IMR-90 (cell line): ENCODE results near the gene AOC2. TPM values are rescaled to one million over a fixed set of nuclear protein-coding genes. Genes with fewer than 3 reads are reported as not detected.

Experiments used
- ATAC-seq: fragments of 200-7000 bp; cut with Tn5 transposase; 2 replicates; pipeline ENCODE4 v1.9.1; 2020; ENCODE audit warnings: low read depth, mild to moderate bottlenecking, moderate library complexity
- BruUV-seq: library from RNA; stranded (reverse); fragments of 400-500 nt; replicated peaks from 2 replicates; lab custom pipeline; 2021; lab: Mats Ljungman, UMichigan
- CTCF ChIA-PET: fragments of 300-600 bp; formaldehyde crosslinking; extraction: SDS; loops from one replicate; lab custom pipeline; 2021; ENCODE audit warnings: antibody characterized with exemption; lab: Yijun Ruan, JAX
- POLR2A ChIA-PET: fragments of 300-600 bp; sonication (Branson Sonifier 250); formaldehyde crosslinking; loops from one replicate; lab custom pipeline; 2022; ENCODE audit warnings: antibody characterized with exemption; ENCODE audit not compliant: unreplicated experiment; lab: Charles Lee
- DNase-seq: peaks from one replicate; pipeline ENCODE4 v3.0.0; 2013
- H2AFZ ChIP-seq: replicated peaks from 2 replicates; pipeline ENCODE3; 2013; ENCODE audit warnings: low read length, mild to moderate bottlenecking; ENCODE audit not compliant: poor library complexity
- H2AK5ac ChIP-seq: 2 replicates; pipeline ENCODE4 v1.6.1; 2013; ENCODE audit warnings: low read depth, low read length, inconsistent platforms
- H2AK9ac ChIP-seq: replicated peaks from 2 replicates; pipeline ENCODE3; 2013; ENCODE audit warnings: mild to moderate bottlenecking, low read depth, low read length, moderate library complexity; ENCODE audit not compliant: poor library complexity
- H2BK120ac ChIP-seq: 2 replicates; pipeline ENCODE4 v1.6.1; 2013; ENCODE audit warnings: low read depth, low read length, inconsistent platforms
- H2BK15ac ChIP-seq: 3 replicates; pipeline ENCODE4 v1.6.1; 2013; ENCODE audit warnings: low read depth, low read length, inconsistent platforms
- H2BK20ac ChIP-seq: 2 replicates; pipeline ENCODE4 v1.6.1; 2013; ENCODE audit warnings: low read depth, mild to moderate bottlenecking, inconsistent platforms, low read length, moderate library complexity
- H2BK5ac ChIP-seq: 2 replicates; pipeline ENCODE4 v1.6.1; 2013; ENCODE audit warnings: mild to moderate bottlenecking, low read depth, low read length, inconsistent platforms; ENCODE audit not compliant: poor library complexity, severe bottlenecking
- H3K14ac ChIP-seq: replicated peaks from 2 replicates; pipeline ENCODE4 v1.6.1; 2013; ENCODE audit warnings: low read depth, low read length, inconsistent platforms
- H3K18ac ChIP-seq: 2 replicates; pipeline ENCODE4 v1.6.1; 2013; ENCODE audit warnings: low read depth, low read length, control low read depth
- H3K23ac ChIP-seq: 2 replicates; pipeline ENCODE4 v1.6.1; 2013; ENCODE audit warnings: low read depth, low read length, inconsistent platforms
- H3K27ac ChIP-seq: 2 replicates; pipeline ENCODE4 v1.5.1; 2013; ENCODE audit warnings: mild to moderate bottlenecking, control low read depth, low read length; ENCODE audit not compliant: insufficient read depth
- H3K27me3 ChIP-seq: 2 replicates; pipeline ENCODE4 v1.6.1; 2013; ENCODE audit warnings: low read length; ENCODE audit not compliant: control insufficient read depth, insufficient read depth
- H3K36me3 ChIP-seq: 2 replicates; pipeline ENCODE4 v1.6.1; 2013; ENCODE audit warnings: low read length, mixed read lengths; ENCODE audit not compliant: control insufficient read depth, insufficient read depth
- H3K4ac ChIP-seq: 2 replicates; pipeline ENCODE4 v1.6.1; 2013; ENCODE audit warnings: low read depth, low read length, inconsistent platforms
- H3K4me1 ChIP-seq: 2 replicates; pipeline ENCODE4 v1.6.1; 2013; ENCODE audit warnings: low read length, mixed read lengths; ENCODE audit not compliant: control insufficient read depth, insufficient read depth
- H3K4me2 ChIP-seq: 2 replicates; pipeline ENCODE4 v1.6.1; 2013; ENCODE audit warnings: low read depth, mild to moderate bottlenecking, control low read depth, low read length, moderate library complexity
- H3K4me3 ChIP-seq: 2 replicates; pipeline ENCODE4 v1.5.1; 2013; ENCODE audit warnings: low read depth, mild to moderate bottlenecking, control low read depth, low read length, moderate library complexity; ENCODE audit not compliant: insufficient read depth
- H3K56ac ChIP-seq: 2 replicates; pipeline ENCODE4 v1.6.1; 2013; ENCODE audit warnings: low read length, inconsistent platforms; ENCODE audit not compliant: insufficient read depth; ENCODE audit errors: extremely low read depth
- H3K79me1 ChIP-seq, 2 experiments: 2 replicates each; pipeline ENCODE4 v1.6.1; 2013; ENCODE audit warnings: low read length in 2 of 2, inconsistent platforms in 1 of 2, low read depth in 1 of 2
- H3K9ac ChIP-seq: 2 replicates; pipeline ENCODE4 v1.6.1; 2013; ENCODE audit warnings: low read depth, low read length, control low read depth
- H3K9me1 ChIP-seq: 2 replicates; pipeline ENCODE4 v1.6.1; 2013; ENCODE audit warnings: low read length, inconsistent platforms; ENCODE audit not compliant: insufficient read depth
- H3K9me3 ChIP-seq: 2 replicates; pipeline ENCODE4 v1.6.1; 2013; ENCODE audit warnings: low read length; ENCODE audit not compliant: control insufficient read depth, insufficient read depth
- H4K20me1 ChIP-seq: 2 replicates; pipeline ENCODE4 v1.6.1; 2013; ENCODE audit warnings: low read length, inconsistent platforms; ENCODE audit not compliant: insufficient read depth
- H4K5ac ChIP-seq: 2 replicates; pipeline ENCODE4 v1.6.1; 2013; ENCODE audit warnings: mild to moderate bottlenecking, low read depth, low read length, control low read depth
- H4K8ac ChIP-seq, 2 experiments: 2 replicates each; pipeline ENCODE4 v1.6.1; 2013; ENCODE audit warnings: low read depth in 2 of 2, low read length in 2 of 2, control low read depth in 1 of 2, inconsistent platforms in 1 of 2
- H4K91ac ChIP-seq: 2 replicates; pipeline ENCODE4 v1.6.1; 2013; ENCODE audit warnings: low read depth, low read length, inconsistent platforms; ENCODE audit not compliant: insufficient read depth
- NFE2L2 ChIP-seq: fragments of 150-350 bp; IDR thresholded peaks from 2 replicates; pipeline ENCODE4 v1.6.1; 2016; ENCODE audit warnings: low read depth, mild to moderate bottlenecking, low read length
- WGBS, 2 experiments: methylation state at CpG; one replicate each; pipeline versions ENCODE4 v1.1.5 to v1.1.7; 2013; ENCODE audit warnings: missing lambda C conversion rate in 2 of 2; ENCODE audit not compliant: insufficient read length in 1 of 2; ENCODE audit errors: extremely low coverage in 2 of 2; 5-methylcytosine and 5-hydroxymethylcytosine counted together
- dilution Hi-C: fragments of 300-500 bp; cut with HindIII; formaldehyde crosslinking; loops from one replicate; pipeline ENCODE4 v1.14.3; 2018; ENCODE audit warnings: low sequenced_read_pairs; ENCODE audit not compliant: unreplicated experiment
- in situ Hi-C: fragments of 300-500 bp; cut with MboI; formaldehyde crosslinking; loops from 3 replicates; pipeline ENCODE4 v1.14.3; 2019; ENCODE audit warnings: low sequenced_read_pairs, inconsistent platforms, mixed read lengths
- intact Hi-C: fragments of 100-400 bp; cut with micrococcal nuclease; formaldehyde crosslinking; loops from 2 replicates; pipeline ENCODE4 v1.10.0; 2022
- polyA plus RNA-seq, 3 experiments: library from polyadenylated mRNA; depleted of rRNA; stranded (reverse); fragments of >200 nt; gene quantifications; 2 replicates each; pipeline ENCODE4 v1.2.3, GENCODE V29; 2012; ENCODE audit warnings: low replicate concordance in 1 of 3
- total RNA-seq: library from RNA; depleted of rRNA; stranded (reverse); fragments of >200 nt; gene quantifications from 2 replicates; pipeline ENCODE4 v1.2.3, GENCODE V29; 2012

AOC2 gene
- total and polyA plus RNA-seq, 2 of the 4 experiments (the other 2 are of a cell fraction): 0.36 to 0.41 TPM

DNA sequence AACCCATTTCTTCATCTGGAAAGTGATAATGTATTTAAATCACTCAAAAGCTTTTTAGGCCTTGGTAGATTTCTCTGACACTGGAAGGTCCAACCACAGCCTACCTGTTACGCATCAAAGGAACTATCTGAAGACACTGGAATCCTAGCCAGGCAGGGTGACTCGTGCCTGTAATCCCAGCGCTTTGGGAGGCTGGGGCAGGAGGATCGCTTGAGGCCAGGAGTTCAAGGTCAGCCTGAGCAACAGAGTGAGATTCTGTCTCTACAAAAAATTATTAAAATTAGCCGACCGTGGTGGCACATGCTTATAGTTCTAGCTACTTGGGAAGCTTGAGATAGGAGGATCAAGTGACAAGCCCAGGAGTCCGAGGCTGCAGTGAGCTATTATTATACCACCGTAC, 37.8 kb downstream of the AOC2 start:
- in situ Hi-C loops (loop anchor here (25.0 kb wide), 1 partner anchor 430 kb away; no protein-coding TSS in a partner anchor), intact Hi-C loops (no loop called here), dilution Hi-C loops (no loop called here)
- Histone ChIP-seq H4K5ac (no peak overlapping the region), H3K9me1 (no peaks in the 10 kb centered on the region; the same call in 1 of the 2 replicates), H2BK5ac (no peak overlapping the region), H2BK15ac (no peak overlapping the region), H3K23ac (no peak overlapping the region), H4K20me1 (no peaks in the 10 kb centered on the region), H3K4ac (no peak overlapping the region), H3K14ac (no peak overlapping the region), H2BK20ac (no peak overlapping the region), H3K27me3 (peaks cover 29% of the 10 kb centered on the region), H3K4me2 (no peak overlapping the region), H2AK9ac (no peak overlapping the region), H3K36me3 (no peaks in the 10 kb centered on the region), H2AFZ (no peak overlapping the region), H3K9ac (no peak overlapping the region), H3K9me3 (no peaks in the 10 kb centered on the region), H2BK120ac (no peak overlapping the region), H3K79me1 (no peaks in the 10 kb centered on the region), H3K56ac (no peak overlapping the region), H4K91ac (no peak overlapping the region), H3K18ac (no peak overlapping the region), H3K27ac (no peak overlapping the region), H2AK5ac (no peak overlapping the region), H3K4me1 (peaks cover 2% of the 10 kb centered on the region; the same call in 1 of the 2 replicates), H3K4me3 (no peak overlapping the region), H4K8ac (no peak overlapping the region)
- WGBS, 2 experiments: no CpG with 5 or more reads among the region's 8 CpGs
- no TSS peak for BruUV-seq
- ChIA-PET CTCF (no interaction called here), POLR2A (no interaction called here)
- DNase-seq: no peak
- TF ChIP-seq NFE2L2: no peak
- no peak for ATAC-seq
